GM19240 (cell line): Measurements from ENCODE around the gene ANXA5.
"Not testable (repeated sequence)": the region's sequence is repeated elsewhere in the genome, so short reads cannot be mapped to it uniquely, and the experiment has no call there.

Experiments used
- DNase-seq: peaks from one replicate; pipeline ENCODE4 v3.0.0; 2011; ENCODE audit warnings: low spot score; ENCODE audit not compliant: insufficient read length

Gene ANXA5

GRCh38 chr4:121679267-121679666, 17.5 kb downstream of the ANXA5 start:
- DNase-seq = no peak

- no peak for DNase-seq
These were observed 19.3 kb downstream of the ANXA5 start for GRCh38 chr4:121677524-121677923.

GRCh38 chr4:121676345-121677075, 20.3 kb downstream of the ANXA5 start:
- DNase-seq = no peak

GRCh38 chr4:121675715-121676114, 21.1 kb downstream of the ANXA5 start:
- no peak for DNase-seq

- DNase-seq = no peak
These were observed 22.1 kb downstream of the ANXA5 start for GRCh38 chr4:121674696-121675095.

- no peak for DNase-seq
These were observed 22.6 kb downstream of the ANXA5 start for GRCh38 chr4:121674191-121674590.

- DNase-seq = no peak
These were observed 27.6 kb downstream of the ANXA5 start for GRCh38 chr4:121669163-121669550.

- no peak for DNase-seq
These were observed 28.2 kb downstream of the ANXA5 start for GRCh38 chr4:121668368-121669162.

- no peak for DNase-seq
These were observed 30.6 kb downstream of the ANXA5 start for GRCh38 chr4:121666091-121666679.

- no peak for DNase-seq
These were observed 31.4 kb downstream of the ANXA5 start for GRCh38 chr4:121665371-121665770.

GRCh38 chr4:121662225-121662624, 34.6 kb downstream of the ANXA5 start:
- no peak for DNase-seq

GRCh38 chr4:121660175-121660933, 36.4 kb downstream of the ANXA5 start:
- not testable (repeated sequence) for DNase-seq

- DNase-seq = no peak
These were observed 38.7 kb downstream of the ANXA5 start for GRCh38 chr4:121658125-121658524.

GRCh38 chr4:121656269-121656641, 40.5 kb downstream of the ANXA5 start:
- no peak for DNase-seq

GRCh38 chr4:121655320-121656268, 41.2 kb downstream of the ANXA5 start:
- DNase-seq = no peak

GRCh38 chr4:121654738-121655137, 42.0 kb downstream of the ANXA5 start:
- DNase-seq = no peak

- no peak for DNase-seq
These were observed 42.8 kb downstream of the ANXA5 start for GRCh38 chr4:121653986-121654385.

GRCh38 chr4:121653214-121653613, 43.6 kb downstream of the ANXA5 start:
- no peak for DNase-seq

- no peak for DNase-seq
These were observed 45.2 kb downstream of the ANXA5 start for GRCh38 chr4:121651597-121651996.

- no peak for DNase-seq
These were observed 46.0 kb downstream of the ANXA5 start for GRCh38 chr4:121650741-121651140.

- no peak for DNase-seq
These were observed 48.3 kb downstream of the ANXA5 start for GRCh38 chr4:121648516-121648915.
